Kidney (tissue), 14 donors: Measurements from ENCODE around the gene POC1B. TPM values are rescaled to one million over a fixed set of nuclear protein-coding genes. Genes with fewer than 3 reads are reported as not detected.
A peak's percentile ranks its signal among the peaks of the same experiment; 100 is the strongest.

Experiments
- DNase-seq, 5 donors: peaks; one replicate each; pipeline ENCODE4 v3.0.0-alpha.2; 2013 to 2020
- FAIRE-seq: peaks from 2 replicates; lab custom pipeline; 2012; peaks lifted over from hg19 to GRCh38; lab: Jason Lieb, UNC
- H3K27ac ChIP-seq, 2 donors: one replicate each; pipeline ENCODE4 v1.7.0; 2013; ENCODE audit warnings: low read depth in 2 of 2, low read length in 2 of 2, inconsistent platforms in 1 of 2
- H3K27me3 ChIP-seq: one replicate; pipeline ENCODE4 v1.7.1; 2013; ENCODE audit warnings: low read length, inconsistent platforms; ENCODE audit not compliant: control insufficient read depth, insufficient read depth
- H3K36me3 ChIP-seq, 3 donors: one replicate each; pipeline versions ENCODE4 v1.7.0 to v1.7.1; 2013; ENCODE audit warnings: low read length in 3 of 3, control low read depth in 1 of 3, inconsistent platforms in 1 of 3; ENCODE audit not compliant: insufficient read depth in 3 of 3, control insufficient read depth in 2 of 3
- H3K4me1 ChIP-seq, 3 donors: one replicate each; pipeline versions ENCODE4 v1.7.0 to v1.7.1; 2013; ENCODE audit warnings: low read length in 3 of 3, inconsistent platforms in 1 of 3, low read depth in 1 of 3; ENCODE audit not compliant: control insufficient read depth in 2 of 3, insufficient read depth in 2 of 3
- H3K4me3 ChIP-seq, 3 donors: one replicate each; pipeline versions ENCODE4 v1.7.0 to v1.8.1; 2013; ENCODE audit warnings: low read length in 3 of 3, control low read depth in 1 of 3, inconsistent platforms in 1 of 3
- H3K9ac ChIP-seq, 3 donors: one replicate each; pipeline versions ENCODE4 v1.7.0 to v1.7.1; 2013; ENCODE audit warnings: low read length in 3 of 3, control low read depth in 1 of 3, inconsistent platforms in 1 of 3
- H3K9me3 ChIP-seq, 3 donors: one replicate each; pipeline versions ENCODE4 v1.7.0 to v1.7.1; 2013; ENCODE audit warnings: low read length in 3 of 3, control low read depth in 1 of 3, inconsistent platforms in 1 of 3; ENCODE audit not compliant: control insufficient read depth in 2 of 3, insufficient read depth in 1 of 3
- CTCF ChIP-seq: IDR thresholded peaks from 3 replicates; pipeline ENCODE4 v1.5.1; 2012; ENCODE audit warnings: mild to moderate bottlenecking, moderate library complexity, borderline replicate concordance; ENCODE audit not compliant: insufficient read depth; ENCODE audit errors: extremely low read depth
- intact Hi-C: fragments of 100-400 bp; cut with DNase I; formaldehyde crosslinking; loops from one replicate; pipeline ENCODE4 v1.11.1; 2022
- polyA plus RNA-seq: library from polyadenylated mRNA; stranded (reverse); fragments of 350-450 nt; fragmentation: Illumina TruSeq; extraction: RNeasy Lipid Tissue Mini Kit (QIAGEN cat#74804); gene quantifications from one replicate; pipeline ENCODE4 v1.2.3, GENCODE V29; 2014; ENCODE audit warnings: low read depth, low replicate concordance; ENCODE audit not compliant: insufficient read depth
- total RNA-seq: library from RNA; stranded (reverse); fragmentation: NEBNext Ultra II Directional; extraction: Animal tissue kit (Norgen Biotek cat#: 25700); gene quantifications from one replicate; pipeline ENCODE4 v1.2.1, GENCODE V29; 2021
- donor health status: control.
- donor health status: control.
- donor health status: control.
- donor health status: control.
- donor health status: control.
- donor health status: DM: yes; HTN: yes; CAD: no.
- donor health status: Normal renal cell carcinoma (clear cell type).

The POC1B gene
- total and polyA plus RNA-seq, 2 donors from 2014 or later, result 11.7 to 16.7 TPM

GRCh38 chr12:89497467-89497866 lies 28.4 kb downstream of the POC1B start:
- Histone ChIP-seq H3K27me3 (no peaks in the 10 kb centered on the region), H3K9me3 (no peaks in the 10 kb centered on the region), H3K27ac (no peak overlapping the region), H3K9ac (no peak overlapping the region), H3K4me1 (no peaks in the 10 kb centered on the region), H3K4me3 (no peak overlapping the region), H3K36me3 (no peaks in the 10 kb centered on the region)
- peak in 1 of 5 donors; percentile 36 for DNase-seq
- no peak for TF ChIP-seq CTCF
- intact Hi-C loops, result no loop called here
- no peak for FAIRE-seq

GRCh38 chr12:89497005-89497404 lies 28.8 kb downstream of the POC1B start:
- no peak overlapping the region for H3K27ac ChIP-seq

GRCh38 chr12:89494411-89495231 lies 31.2 kb downstream of the POC1B start:
- no peaks in the 10 kb centered on the region for H3K9me3 ChIP-seq
- TF ChIP-seq CTCF, result no peak
- no peaks in the 10 kb centered on the region for H3K4me1 ChIP-seq
- FAIRE-seq, result no peak
- peaks cover 0 to 2% (median 0%) of the 10 kb centered on the region in 3 donors for H3K36me3 ChIP-seq
- no peaks in the 10 kb centered on the region for H3K27me3 ChIP-seq
- no peak overlapping the region for H3K4me3 ChIP-seq
- H3K9ac ChIP-seq, result no peak overlapping the region
- no peak overlapping the region for H3K27ac ChIP-seq
- intact Hi-C loops, result no loop called here
- no peak for DNase-seq

More at GRCh38 chr12:89497005-89497404, 28.8 kb downstream of the POC1B start:
- Histone ChIP-seq H3K9ac (no peak overlapping the region), H3K4me3 (no peak overlapping the region), H3K27me3 (no peaks in the 10 kb centered on the region), H3K36me3 (no peaks in the 10 kb centered on the region), H3K9me3 (no peaks in the 10 kb centered on the region), H3K4me1 (no peaks in the 10 kb centered on the region)
- FAIRE-seq (no peak), DNase-seq (no peak)
- TF ChIP-seq CTCF, result no peak
- intact Hi-C loops, result no loop called here
